Neural cell (in vitro differentiated cells): ENCODE results near the gene AGK.

Experiments
- EP300 ChIP-seq: fragments of 450-650 bp; conservative IDR thresholded peaks from 2 replicates; pipeline ENCODE4 v1.6.1; 2014; ENCODE audit warnings: antibody characterized with exemption, mild to moderate bottlenecking, moderate library complexity; ENCODE audit not compliant: poor library complexity, severe bottlenecking
- EZH2 ChIP-seq: fragments of 200-600, 300-800 bp; shearing (Covaris generic), sonication (generic); IDR thresholded peaks from 2 replicates; pipeline ENCODE4 v1.6.1; 2014; ENCODE audit warnings: antibody characterized with exemption, low read length, borderline replicate concordance, mild to moderate bottlenecking; ENCODE audit not compliant: insufficient read depth, poor library complexity, severe bottlenecking
- MXI1 ChIP-seq: fragments of 450-650 bp; conservative IDR thresholded peaks from 2 replicates; pipeline ENCODE4 v1.6.1; 2014; ENCODE audit warnings: antibody characterized with exemption, mild to moderate bottlenecking; ENCODE audit not compliant: poor library complexity, severe bottlenecking
- POLR2AphosphoS5 ChIP-seq: IDR thresholded peaks from 2 replicates; pipeline ENCODE4 v1.6.1; 2012
- RAD21 ChIP-seq: fragments of 450-650 bp; conservative IDR thresholded peaks from 2 replicates; pipeline ENCODE4 v1.6.1; 2014; ENCODE audit warnings: antibody characterized with exemption, mild to moderate bottlenecking, moderate library complexity
- SMC3 ChIP-seq: fragments of 450-650 bp; conservative IDR thresholded peaks from 2 replicates; pipeline ENCODE4 v1.6.1; 2014; ENCODE audit warnings: antibody characterized with exemption, mild to moderate bottlenecking, moderate library complexity; ENCODE audit not compliant: poor library complexity
- TAF1 ChIP-seq: IDR thresholded peaks from 2 replicates; pipeline ENCODE4 v1.6.1; 2012; ENCODE audit warnings: low read depth
- TF ChIP-seq, protein P1 (sequence below): fragments of 450-650 bp; IDR thresholded peaks from 2 replicates; pipeline ENCODE4 v1.5.1; 2014; ENCODE audit warnings: antibody characterized with exemption, mild to moderate bottlenecking, moderate library complexity; ENCODE audit not compliant: poor library complexity, severe bottlenecking
- TF ChIP-seq, protein P2 (sequence below): IDR thresholded peaks from 2 replicates; pipeline ENCODE4 v1.6.1; 2012; ENCODE audit warnings: borderline replicate concordance

DNA sequence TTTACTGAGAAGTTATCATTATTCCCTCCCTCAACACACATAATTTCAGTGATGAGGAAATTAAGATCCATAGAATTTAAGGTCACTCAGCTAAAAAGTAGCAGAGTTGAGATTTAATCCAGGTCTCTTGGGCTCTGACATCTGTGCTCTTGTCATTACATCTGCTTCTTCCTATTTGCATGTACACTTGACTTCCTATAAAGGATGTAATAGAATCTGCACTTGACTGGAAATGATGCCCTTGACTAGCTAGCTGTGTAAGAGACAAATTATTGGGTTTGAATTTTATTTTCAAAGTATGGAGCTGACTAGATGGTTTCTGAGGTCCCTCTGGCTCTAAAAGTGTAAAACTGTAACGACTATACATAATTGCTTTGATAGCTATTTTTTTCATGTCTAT, 59.5 kb downstream of the AGK start:
- no peak for TF ChIP-seq RAD21
- TF ChIP-seq, protein P1, sequence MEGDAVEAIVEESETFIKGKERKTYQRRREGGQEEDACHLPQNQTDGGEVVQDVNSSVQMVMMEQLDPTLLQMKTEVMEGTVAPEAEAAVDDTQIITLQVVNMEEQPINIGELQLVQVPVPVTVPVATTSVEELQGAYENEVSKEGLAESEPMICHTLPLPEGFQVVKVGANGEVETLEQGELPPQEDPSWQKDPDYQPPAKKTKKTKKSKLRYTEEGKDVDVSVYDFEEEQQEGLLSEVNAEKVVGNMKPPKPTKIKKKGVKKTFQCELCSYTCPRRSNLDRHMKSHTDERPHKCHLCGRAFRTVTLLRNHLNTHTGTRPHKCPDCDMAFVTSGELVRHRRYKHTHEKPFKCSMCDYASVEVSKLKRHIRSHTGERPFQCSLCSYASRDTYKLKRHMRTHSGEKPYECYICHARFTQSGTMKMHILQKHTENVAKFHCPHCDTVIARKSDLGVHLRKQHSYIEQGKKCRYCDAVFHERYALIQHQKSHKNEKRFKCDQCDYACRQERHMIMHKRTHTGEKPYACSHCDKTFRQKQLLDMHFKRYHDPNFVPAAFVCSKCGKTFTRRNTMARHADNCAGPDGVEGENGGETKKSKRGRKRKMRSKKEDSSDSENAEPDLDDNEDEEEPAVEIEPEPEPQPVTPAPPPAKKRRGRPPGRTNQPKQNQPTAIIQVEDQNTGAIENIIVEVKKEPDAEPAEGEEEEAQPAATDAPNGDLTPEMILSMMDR, result no peak
- no peak for TF ChIP-seq EZH2
- TF ChIP-seq MXI1, result no peak
- no peak for TF ChIP-seq POLR2AphosphoS5
- no peak for TF ChIP-seq EP300
- no peak for TF ChIP-seq TAF1
- no peak for TF ChIP-seq SMC3
- TF ChIP-seq, protein P2, sequence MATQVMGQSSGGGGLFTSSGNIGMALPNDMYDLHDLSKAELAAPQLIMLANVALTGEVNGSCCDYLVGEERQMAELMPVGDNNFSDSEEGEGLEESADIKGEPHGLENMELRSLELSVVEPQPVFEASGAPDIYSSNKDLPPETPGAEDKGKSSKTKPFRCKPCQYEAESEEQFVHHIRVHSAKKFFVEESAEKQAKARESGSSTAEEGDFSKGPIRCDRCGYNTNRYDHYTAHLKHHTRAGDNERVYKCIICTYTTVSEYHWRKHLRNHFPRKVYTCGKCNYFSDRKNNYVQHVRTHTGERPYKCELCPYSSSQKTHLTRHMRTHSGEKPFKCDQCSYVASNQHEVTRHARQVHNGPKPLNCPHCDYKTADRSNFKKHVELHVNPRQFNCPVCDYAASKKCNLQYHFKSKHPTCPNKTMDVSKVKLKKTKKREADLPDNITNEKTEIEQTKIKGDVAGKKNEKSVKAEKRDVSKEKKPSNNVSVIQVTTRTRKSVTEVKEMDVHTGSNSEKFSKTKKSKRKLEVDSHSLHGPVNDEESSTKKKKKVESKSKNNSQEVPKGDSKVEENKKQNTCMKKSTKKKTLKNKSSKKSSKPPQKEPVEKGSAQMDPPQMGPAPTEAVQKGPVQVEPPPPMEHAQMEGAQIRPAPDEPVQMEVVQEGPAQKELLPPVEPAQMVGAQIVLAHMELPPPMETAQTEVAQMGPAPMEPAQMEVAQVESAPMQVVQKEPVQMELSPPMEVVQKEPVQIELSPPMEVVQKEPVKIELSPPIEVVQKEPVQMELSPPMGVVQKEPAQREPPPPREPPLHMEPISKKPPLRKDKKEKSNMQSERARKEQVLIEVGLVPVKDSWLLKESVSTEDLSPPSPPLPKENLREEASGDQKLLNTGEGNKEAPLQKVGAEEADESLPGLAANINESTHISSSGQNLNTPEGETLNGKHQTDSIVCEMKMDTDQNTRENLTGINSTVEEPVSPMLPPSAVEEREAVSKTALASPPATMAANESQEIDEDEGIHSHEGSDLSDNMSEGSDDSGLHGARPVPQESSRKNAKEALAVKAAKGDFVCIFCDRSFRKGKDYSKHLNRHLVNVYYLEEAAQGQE, result no peak
